Measurements from ENCODE around the gene KLK7.

KLK7 gene

GRCh38 chr19:50967929-50968715 is 15.6 kb downstream of the KLK7 start:
- no peaks in the 10 kb centered on the region for H3K4me1 ChIP-seq (ENCODE audit: control insufficient read depth in 1 of 2, insufficient read depth in 2 of 2, low read length in 2 of 2)
- H3K27ac ChIP-seq (ENCODE audit: low read depth, low read length), result no peak overlapping the region
- no peak overlapping the region for H3K4me3 ChIP-seq (ENCODE audit: low read depth in 1 of 2, low read length in 2 of 2)
- peaks cover 0 to 16% of the 10 kb centered on the region in 2 donors for H3K27me3 ChIP-seq (ENCODE audit: control insufficient read depth in 1 of 2, insufficient read depth in 2 of 2, low read length in 2 of 2)
- no peaks in the 10 kb centered on the region for H3K9me3 ChIP-seq (ENCODE audit: control insufficient read depth in 1 of 2, low read length in 2 of 2)
- no peak overlapping the region for H3K9ac ChIP-seq (ENCODE audit: low read depth in 1 of 2, low read length in 2 of 2)
- no peaks in the 10 kb centered on the region for H3K36me3 ChIP-seq (ENCODE audit: control insufficient read depth in 1 of 2, insufficient read depth in 2 of 2, low read length in 2 of 2)

DNA sequence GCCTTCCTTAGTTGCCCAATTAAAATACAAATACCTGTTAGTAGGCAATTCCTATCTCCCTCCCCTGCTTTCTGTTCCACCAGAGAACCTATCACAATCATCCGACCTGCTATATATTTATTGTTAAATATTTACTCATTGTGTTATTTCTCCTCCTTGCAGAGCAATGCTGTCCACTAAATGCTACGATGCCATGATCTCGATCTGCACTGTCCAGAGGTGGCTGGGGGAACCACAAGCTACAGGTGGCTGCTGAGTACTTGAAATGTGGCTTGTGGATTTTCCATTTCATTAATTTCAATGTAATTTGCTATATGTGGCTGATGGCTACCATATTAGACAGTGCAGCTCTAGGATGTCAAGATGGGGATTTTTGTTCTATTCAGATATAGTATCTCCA is 19.5 kb downstream of the KLK7 start:
- Histone ChIP-seq H3K36me3 (ENCODE audit: control insufficient read depth in 1 of 2, insufficient read depth in 2 of 2, low read length in 2 of 2) (no peaks in the 10 kb centered on the region), H3K27ac (ENCODE audit: low read depth, low read length) (no peak overlapping the region), H3K9me3 (ENCODE audit: control insufficient read depth in 1 of 2, low read length in 2 of 2) (no peaks in the 10 kb centered on the region), H3K9ac (ENCODE audit: low read depth in 1 of 2, low read length in 2 of 2) (no peak overlapping the region), H3K27me3 (ENCODE audit: control insufficient read depth in 1 of 2, insufficient read depth in 2 of 2, low read length in 2 of 2) (peaks cover 0 to 13% of the 10 kb centered on the region in 2 donors), H3K4me1 (ENCODE audit: control insufficient read depth in 1 of 2, insufficient read depth in 2 of 2, low read length in 2 of 2) (no peaks in the 10 kb centered on the region), H3K4me3 (ENCODE audit: low read depth in 1 of 2, low read length in 2 of 2) (no peak overlapping the region)

DNA sequence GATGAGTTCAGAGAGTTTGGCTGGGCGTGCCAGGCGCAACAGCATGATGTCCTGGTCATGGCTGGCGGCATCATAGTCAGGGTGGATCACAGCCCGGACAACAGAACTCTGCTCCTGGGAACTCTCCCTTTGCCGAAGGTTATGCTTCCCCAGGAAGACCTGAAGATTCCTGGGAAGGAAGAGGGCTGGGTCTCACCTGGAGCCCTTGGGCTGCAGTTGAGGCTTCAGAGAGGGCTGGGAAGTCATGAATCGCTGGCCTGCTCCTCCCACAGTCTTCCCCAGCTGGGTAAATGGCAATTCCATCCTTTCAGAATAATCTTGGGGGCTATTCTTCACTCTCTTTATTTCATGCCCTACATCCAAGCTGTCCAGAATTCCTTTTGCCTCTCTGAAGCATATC is 20.3 kb downstream of the KLK7 start:
- Histone ChIP-seq H3K9ac (ENCODE audit: low read depth in 1 of 2, low read length in 2 of 2) (no peak overlapping the region), H3K9me3 (ENCODE audit: control insufficient read depth in 1 of 2, low read length in 2 of 2) (no peaks in the 10 kb centered on the region), H3K36me3 (ENCODE audit: control insufficient read depth in 1 of 2, insufficient read depth in 2 of 2, low read length in 2 of 2) (no peaks in the 10 kb centered on the region), H3K27me3 (ENCODE audit: control insufficient read depth in 1 of 2, insufficient read depth in 2 of 2, low read length in 2 of 2) (peaks cover 0 to 13% of the 10 kb centered on the region in 2 donors), H3K4me3 (ENCODE audit: low read depth in 1 of 2, low read length in 2 of 2) (no peak overlapping the region), H3K27ac (ENCODE audit: low read depth, low read length) (no peak overlapping the region), H3K4me1 (ENCODE audit: control insufficient read depth in 1 of 2, insufficient read depth in 2 of 2, low read length in 2 of 2) (no peaks in the 10 kb centered on the region)

GRCh38 chr19:50962245-50962644 is 21.5 kb downstream of the KLK7 start:
- no peaks in the 10 kb centered on the region for H3K36me3 ChIP-seq (ENCODE audit: control insufficient read depth in 1 of 2, insufficient read depth in 2 of 2, low read length in 2 of 2)
- H3K9me3 ChIP-seq (ENCODE audit: control insufficient read depth in 1 of 2, low read length in 2 of 2), result no peaks in the 10 kb centered on the region
- peaks cover 0 to 9% of the 10 kb centered on the region in 2 donors for H3K27me3 ChIP-seq (ENCODE audit: control insufficient read depth in 1 of 2, insufficient read depth in 2 of 2, low read length in 2 of 2)

DNA sequence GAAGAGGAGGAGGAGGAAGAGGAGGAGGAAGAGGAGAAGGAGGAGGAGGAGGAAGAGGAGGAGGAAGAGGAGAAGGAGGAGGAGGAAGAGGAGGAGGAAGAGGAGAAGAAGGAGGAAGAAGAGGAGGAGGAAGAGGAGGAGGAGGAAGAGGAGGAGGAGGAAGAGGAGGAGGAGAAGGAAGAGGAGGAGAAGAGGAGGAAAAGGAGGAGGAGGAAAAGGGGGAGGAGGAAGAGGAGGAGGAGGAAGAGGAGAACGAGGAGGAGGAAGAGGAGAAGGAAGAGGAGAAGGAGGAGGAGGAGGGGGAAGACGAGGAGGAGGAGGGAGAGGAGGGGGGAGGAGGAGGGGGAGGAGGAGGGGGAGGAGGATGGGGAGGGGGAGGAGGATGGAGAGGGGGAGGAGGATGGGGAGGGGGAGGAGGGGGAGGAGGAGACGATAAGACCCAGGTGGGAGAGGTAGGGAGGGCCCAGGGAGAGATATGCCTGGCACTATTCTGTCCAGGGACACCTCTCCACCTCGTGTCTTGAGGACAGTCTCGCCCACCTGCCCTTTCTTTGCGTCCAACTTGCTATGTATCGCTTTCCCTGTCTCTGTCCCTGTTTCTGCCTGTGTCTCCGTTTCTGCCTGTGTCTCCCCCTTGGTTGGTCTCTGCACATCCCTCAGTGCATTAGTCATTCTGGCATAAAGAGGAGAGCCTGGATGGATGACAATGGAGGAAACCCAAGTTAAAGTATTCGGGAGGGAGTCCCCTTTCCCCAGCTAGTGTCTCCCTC is 23.8 kb downstream of the KLK7 start:
- Histone ChIP-seq H3K4me1 (ENCODE audit: control insufficient read depth in 1 of 2, insufficient read depth in 2 of 2, low read length in 2 of 2) (no peaks in the 10 kb centered on the region), H3K36me3 (ENCODE audit: control insufficient read depth in 1 of 2, insufficient read depth in 2 of 2, low read length in 2 of 2) (no peaks in the 10 kb centered on the region), H3K27me3 (ENCODE audit: control insufficient read depth in 1 of 2, insufficient read depth in 2 of 2, low read length in 2 of 2) (no peaks in the 10 kb centered on the region), H3K9ac (ENCODE audit: low read depth in 1 of 2, low read length in 2 of 2) (no peak overlapping the region), H3K9me3 (ENCODE audit: control insufficient read depth in 1 of 2, low read length in 2 of 2) (no peaks in the 10 kb centered on the region), H3K27ac (ENCODE audit: low read depth, low read length) (no peak overlapping the region), H3K4me3 (ENCODE audit: low read depth in 1 of 2, low read length in 2 of 2) (no peak overlapping the region)

More at GRCh38 chr19:50962245-50962644, 21.5 kb downstream of the KLK7 start:
- no peak overlapping the region for H3K9ac ChIP-seq (ENCODE audit: low read depth in 1 of 2, low read length in 2 of 2)
- no peak overlapping the region for H3K27ac ChIP-seq (ENCODE audit: low read depth, low read length)
- H3K4me3 ChIP-seq (ENCODE audit: low read depth in 1 of 2, low read length in 2 of 2), result no peak overlapping the region
- no peaks in the 10 kb centered on the region for H3K4me1 ChIP-seq (ENCODE audit: control insufficient read depth in 1 of 2, insufficient read depth in 2 of 2, low read length in 2 of 2)

DNA sequence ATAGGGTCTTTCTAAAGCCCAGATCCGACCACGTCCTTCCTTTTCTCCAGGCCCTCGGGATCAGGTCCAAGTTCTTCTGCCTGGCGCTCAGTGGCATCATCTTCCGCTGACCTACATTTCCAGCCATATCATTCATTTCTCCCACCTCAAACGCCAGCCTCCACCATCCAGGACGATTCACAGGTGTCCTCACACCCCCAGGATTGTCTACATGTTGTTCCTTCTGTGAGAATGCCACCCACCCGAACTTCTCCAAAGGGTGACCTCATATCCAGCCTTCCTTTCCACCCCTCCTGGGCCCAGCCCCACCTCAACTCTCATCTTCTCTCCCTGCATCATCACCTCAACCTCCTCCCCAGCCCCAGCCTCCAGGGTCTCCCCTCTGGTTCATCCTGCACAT is 26.1 kb downstream of the KLK7 start:
- H3K9ac ChIP-seq (ENCODE audit: low read depth in 1 of 2, low read length in 2 of 2), result no peak overlapping the region
- H3K9me3 ChIP-seq (ENCODE audit: control insufficient read depth in 1 of 2, low read length in 2 of 2), result no peaks in the 10 kb centered on the region
- H3K4me1 ChIP-seq (ENCODE audit: control insufficient read depth in 1 of 2, insufficient read depth in 2 of 2, low read length in 2 of 2), result no peaks in the 10 kb centered on the region
- no peak overlapping the region for H3K4me3 ChIP-seq (ENCODE audit: low read depth in 1 of 2, low read length in 2 of 2)
- no peak overlapping the region for H3K27ac ChIP-seq (ENCODE audit: low read depth, low read length)
- no peaks in the 10 kb centered on the region for H3K36me3 ChIP-seq (ENCODE audit: control insufficient read depth in 1 of 2, insufficient read depth in 2 of 2, low read length in 2 of 2)
- no peaks in the 10 kb centered on the region for H3K27me3 ChIP-seq (ENCODE audit: control insufficient read depth in 1 of 2, insufficient read depth in 2 of 2, low read length in 2 of 2)

GRCh38 chr19:50952910-50953309 is 30.8 kb downstream of the KLK7 start, which contains the start of gene KLK5:
Gene KLK5 (minus strand): TSS chr19:50953038. CDS start chr19:50952657, 381 bp downstream.
- Histone ChIP-seq H3K36me3 (ENCODE audit: control insufficient read depth in 1 of 2, insufficient read depth in 2 of 2, low read length in 2 of 2) (no peaks in the 10 kb centered on the region), H3K9ac (ENCODE audit: low read depth in 1 of 2, low read length in 2 of 2) (no peak within 1 kb of the TSS), H3K4me1 (ENCODE audit: control insufficient read depth in 1 of 2, insufficient read depth in 2 of 2, low read length in 2 of 2) (no peaks in the 10 kb centered on the region), H3K9me3 (ENCODE audit: control insufficient read depth in 1 of 2, low read length in 2 of 2) (no peaks in the 10 kb centered on the region), H3K27ac (ENCODE audit: low read depth, low read length) (no peak within 1 kb of the TSS), H3K27me3 (ENCODE audit: control insufficient read depth in 1 of 2, insufficient read depth in 2 of 2, low read length in 2 of 2) (no peaks in the 10 kb centered on the region), H3K4me3 (ENCODE audit: low read depth in 1 of 2, low read length in 2 of 2) (no peak within 1 kb of the TSS)

DNA sequence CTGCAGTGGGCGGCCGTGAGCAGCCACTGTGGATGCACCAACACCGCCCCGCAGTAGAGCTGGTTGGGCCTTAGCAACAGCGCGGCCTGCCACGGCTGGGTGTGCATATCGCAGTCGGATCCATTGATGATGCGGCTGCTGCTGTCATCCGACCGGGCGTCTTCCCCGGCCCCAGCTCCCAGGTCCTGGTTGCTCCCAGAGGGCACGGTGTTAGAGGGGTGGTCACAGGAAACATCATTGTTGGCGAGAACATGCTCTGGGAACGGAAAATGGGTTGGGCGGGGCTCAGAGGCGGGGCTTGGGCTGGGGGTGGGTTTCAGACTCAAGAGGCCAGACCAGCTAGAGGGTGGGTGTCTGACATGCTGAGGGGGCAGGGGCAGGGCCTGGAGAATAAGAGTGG is 33.9 kb downstream of the KLK7 start:
- Histone ChIP-seq H3K27me3 (ENCODE audit: control insufficient read depth in 1 of 2, insufficient read depth in 2 of 2, low read length in 2 of 2) (no peaks in the 10 kb centered on the region), H3K27ac (ENCODE audit: low read depth, low read length) (no peak overlapping the region), H3K4me1 (ENCODE audit: control insufficient read depth in 1 of 2, insufficient read depth in 2 of 2, low read length in 2 of 2) (no peaks in the 10 kb centered on the region), H3K36me3 (ENCODE audit: control insufficient read depth in 1 of 2, insufficient read depth in 2 of 2, low read length in 2 of 2) (no peaks in the 10 kb centered on the region), H3K9me3 (ENCODE audit: control insufficient read depth in 1 of 2, low read length in 2 of 2) (no peaks in the 10 kb centered on the region), H3K4me3 (ENCODE audit: low read depth in 1 of 2, low read length in 2 of 2) (no peak overlapping the region), H3K9ac (ENCODE audit: low read depth in 1 of 2, low read length in 2 of 2) (no peak overlapping the region)

- Histone ChIP-seq H3K9me3 (ENCODE audit: control insufficient read depth in 1 of 2, low read length in 2 of 2) (no peaks in the 10 kb centered on the region), H3K27ac (ENCODE audit: low read depth, low read length) (no peak overlapping the region), H3K4me1 (ENCODE audit: control insufficient read depth in 1 of 2, insufficient read depth in 2 of 2, low read length in 2 of 2) (no peaks in the 10 kb centered on the region), H3K9ac (ENCODE audit: low read depth in 1 of 2, low read length in 2 of 2) (no peak overlapping the region), H3K36me3 (ENCODE audit: control insufficient read depth in 1 of 2, insufficient read depth in 2 of 2, low read length in 2 of 2) (no peaks in the 10 kb centered on the region), H3K4me3 (ENCODE audit: low read depth in 1 of 2, low read length in 2 of 2) (no peak overlapping the region), H3K27me3 (ENCODE audit: control insufficient read depth in 1 of 2, insufficient read depth in 2 of 2, low read length in 2 of 2) (no peaks in the 10 kb centered on the region)
Measured at GRCh38 chr19:50947123-50947522, 36.6 kb downstream of the KLK7 start.

- no peaks in the 10 kb centered on the region for H3K27me3 ChIP-seq (ENCODE audit: control insufficient read depth in 1 of 2, insufficient read depth in 2 of 2, low read length in 2 of 2)
Measured at GRCh38 chr19:50944795-50945194, 38.9 kb downstream of the KLK7 start.

More at GRCh38 chr19:50944795-50945194, 38.9 kb downstream of the KLK7 start:
- Histone ChIP-seq H3K4me1 (ENCODE audit: control insufficient read depth in 1 of 2, insufficient read depth in 2 of 2, low read length in 2 of 2) (no peaks in the 10 kb centered on the region), H3K27ac (ENCODE audit: low read depth, low read length) (no peak overlapping the region), H3K9me3 (ENCODE audit: control insufficient read depth in 1 of 2, low read length in 2 of 2) (no peaks in the 10 kb centered on the region), H3K36me3 (ENCODE audit: control insufficient read depth in 1 of 2, insufficient read depth in 2 of 2, low read length in 2 of 2) (no peaks in the 10 kb centered on the region), H3K4me3 (ENCODE audit: low read depth in 1 of 2, low read length in 2 of 2) (no peak overlapping the region), H3K9ac (ENCODE audit: low read depth in 1 of 2, low read length in 2 of 2) (no peak overlapping the region)
